Liver (tissue), 9 donors: ENCODE measurements around the gene AGPAT4. TPM values are rescaled to one million over a fixed set of nuclear protein-coding genes. Genes with fewer than 3 reads are reported as not detected.

Experiments
- DNase-seq: peaks from one replicate; pipeline ENCODE4 v3.0.0-alpha.2; 2017; ENCODE audit warnings: low spot score
- H3K27ac ChIP-seq, 2 donors: one replicate each; pipeline ENCODE4 v1.7.0; 2013; ENCODE audit warnings: inconsistent platforms in 2 of 2, low read length in 2 of 2, control low read depth in 1 of 2, low read depth in 1 of 2, mild to moderate bottlenecking in 1 of 2
- H3K27me3 ChIP-seq, 4 donors: one replicate each; pipeline versions ENCODE4 v1.6.1 to v1.7.0; 2013; ENCODE audit warnings: low read length in 3 of 4, inconsistent platforms in 1 of 4, mild to moderate bottlenecking in 1 of 4, moderate library complexity in 1 of 4; ENCODE audit not compliant: control insufficient read depth in 4 of 4, insufficient read depth in 4 of 4
- H3K36me3 ChIP-seq, 4 donors: one replicate each; pipeline versions ENCODE4 v1.6.1 to v1.7.0; 2013; ENCODE audit warnings: low read length in 3 of 4, mild to moderate bottlenecking in 3 of 4, low read depth in 1 of 4, moderate library complexity in 1 of 4; ENCODE audit not compliant: control insufficient read depth in 4 of 4, insufficient read depth in 3 of 4
- H3K4me1 ChIP-seq, 4 donors: one replicate each; pipeline versions ENCODE4 v1.6.1 to v1.7.0; 2013; ENCODE audit warnings: low read length in 3 of 4, mild to moderate bottlenecking in 3 of 4, moderate library complexity in 1 of 4; ENCODE audit not compliant: control insufficient read depth in 4 of 4, insufficient read depth in 4 of 4
- H3K4me3 ChIP-seq, 3 donors: one replicate each; pipeline versions ENCODE4 v1.6.1 to v1.7.0; 2013; ENCODE audit warnings: low read length in 3 of 3, control low read depth in 1 of 3, low read depth in 1 of 3, mild to moderate bottlenecking in 1 of 3
- H3K9ac ChIP-seq, 2 donors: one replicate each; pipeline ENCODE4 v1.7.0; 2013; ENCODE audit warnings: low read length in 2 of 2, mild to moderate bottlenecking in 2 of 2, moderate library complexity in 2 of 2, control low read depth in 1 of 2, low read depth in 1 of 2
- H3K9me3 ChIP-seq, 4 donors: one replicate each; pipeline versions ENCODE4 v1.6.1 to v1.7.0; 2013; ENCODE audit warnings: low read length in 3 of 4; ENCODE audit not compliant: control insufficient read depth in 4 of 4
- ATF3 ChIP-seq: IDR thresholded peaks from 2 replicates; pipeline ENCODE4 v1.6.1; 2016; ENCODE audit warnings: antibody characterized with exemption
- CTCF ChIP-seq: fragments of 150-350 bp; IDR thresholded peaks from 2 replicates; pipeline ENCODE4 v1.5.1; 2017; ENCODE audit warnings: improper control_type of control experiment, low read depth, low read length; ENCODE audit not compliant: missing input control
- EGR1 ChIP-seq, 2 donors: IDR thresholded peaks; 2 replicates each; pipeline ENCODE4 v1.6.1; 2016 to 2018; ENCODE audit warnings: antibody characterized with exemption in 2 of 2, low read depth in 2 of 2
- FOXA1 ChIP-seq: IDR thresholded peaks from 2 replicates; pipeline ENCODE4 v1.6.1; 2016; ENCODE audit warnings: antibody characterized with exemption
- FOXA2 ChIP-seq: IDR thresholded peaks from 2 replicates; pipeline ENCODE4 v1.6.1; 2016; ENCODE audit warnings: antibody characterized with exemption
- HNF4A ChIP-seq, 2 donors: conservative IDR thresholded peaks; 2 replicates each; pipeline ENCODE4 v1.6.1; 2016; ENCODE audit warnings: antibody characterized with exemption in 2 of 2, mild to moderate bottlenecking in 2 of 2
- HNF4G ChIP-seq: IDR thresholded peaks from 2 replicates; pipeline ENCODE4 v1.6.1; 2016; ENCODE audit warnings: antibody characterized with exemption
- JUND ChIP-seq, 2 donors: IDR thresholded peaks; 2 replicates each; pipeline ENCODE4 v1.6.1; 2016; ENCODE audit warnings: antibody characterized with exemption in 2 of 2
- MAX ChIP-seq: IDR thresholded peaks from 2 replicates; pipeline ENCODE4 v1.6.1; 2016; ENCODE audit warnings: antibody characterized with exemption
- NR2F2 ChIP-seq: IDR thresholded peaks from 2 replicates; pipeline ENCODE4 v1.6.1; 2016; ENCODE audit warnings: antibody characterized with exemption
- RAD21 ChIP-seq, 2 donors: IDR thresholded peaks; 2 replicates each; pipeline ENCODE4 v1.6.1; 2016; ENCODE audit warnings: antibody characterized with exemption in 2 of 2, mild to moderate bottlenecking in 2 of 2
- REST ChIP-seq: IDR thresholded peaks from 2 replicates; pipeline ENCODE4 v1.6.1; 2016; ENCODE audit warnings: antibody characterized with exemption, mild to moderate bottlenecking
- RXRA ChIP-seq, 2 donors: IDR thresholded peaks; 2 replicates each; pipeline ENCODE4 v1.6.1; 2017 to 2018; ENCODE audit warnings: antibody characterized with exemption in 2 of 2, mild to moderate bottlenecking in 1 of 2
- SP1 ChIP-seq: IDR thresholded peaks from 2 replicates; pipeline ENCODE4 v1.6.1; 2018; ENCODE audit warnings: antibody characterized with exemption, mild to moderate bottlenecking
- TAF1 ChIP-seq: conservative IDR thresholded peaks from 2 replicates; pipeline ENCODE4 v1.6.1; 2016; ENCODE audit warnings: antibody characterized with exemption, mild to moderate bottlenecking
- YY1 ChIP-seq: IDR thresholded peaks from 2 replicates; pipeline ENCODE4 v1.6.1; 2016; ENCODE audit warnings: antibody characterized with exemption, mild to moderate bottlenecking
- ZBTB33 ChIP-seq: IDR thresholded peaks from 2 replicates; pipeline ENCODE4 v1.6.1; 2016; ENCODE audit warnings: antibody characterized with exemption
- WGBS: extraction: QIAGEN DNeasy Blood & Tissue Kit; methylation state at CpG from one replicate; pipeline ENCODE4 v1.1.7; 2013; 5-methylcytosine and 5-hydroxymethylcytosine counted together
- polyA plus RNA-seq, 2 donors: library from polyadenylated mRNA; stranded (reverse) in 1 of 2; unstranded in 1 of 2; fragments of 200-250 nt in 1 of 2; fragments of >200 nt in 1 of 2; fragmentation: Nextera tagmentation in 1 of 2; extraction: Ambion mirVana in 1 of 2; gene quantifications; one replicate each; pipeline versions ENCODE4 v1.2.1 to v1.2.3, GENCODE V29; 2013 to 2015
- total RNA-seq, 2 donors: library from RNA; depleted of rRNA; stranded (reverse); fragments of >200 nt; gene quantifications; one replicate each; pipeline ENCODE4 v1.2.3, GENCODE V29; 2014
- donor health status: healthy.
- donor health status: healthy.
- donor health status: healthy.
- donor health status: healthy.
- donor health status: healthy.

Gene AGPAT4
- total and polyA plus RNA-seq, 4 donors, result 0.44 to 17.5 (median 0.69) TPM

- no peaks in the 10 kb centered on the region for H3K36me3 ChIP-seq
- TF ChIP-seq RXRA (IDR thresholded peaks at IDR 0.05) (no peak), CTCF (no peak), NR2F2 (no peak), FOXA2 (no peak), REST (no peak), HNF4A (conservative IDR thresholded peaks at IDR 0.05) (no peak), FOXA1 (no peak), HNF4G (no peak), JUND (IDR thresholded peaks at IDR 0.05) (no peak), TAF1 (no peak), ZBTB33 (no peak), RAD21 (IDR thresholded peaks at IDR 0.05) (no peak), ATF3 (no peak), SP1 (no peak), MAX (no peak)
- no peak overlapping the region for H3K27ac ChIP-seq
- H3K4me3 ChIP-seq, result no peak overlapping the region
- H3K9ac ChIP-seq, result no peak overlapping the region
- H3K9me3 ChIP-seq, result no peaks in the 10 kb centered on the region
- no peak for DNase-seq
- H3K4me1 ChIP-seq, result no peaks in the 10 kb centered on the region
- no peaks in the 10 kb centered on the region for H3K27me3 ChIP-seq
These were observed 27.0 kb upstream of the AGPAT4 start for GRCh38 chr6:161300823-161301222.

- no peak for DNase-seq
- no peaks in the 10 kb centered on the region for H3K9me3 ChIP-seq
- no peaks in the 10 kb centered on the region for H3K4me1 ChIP-seq
- H3K27ac ChIP-seq, result no peak overlapping the region
- no peak overlapping the region for H3K9ac ChIP-seq
- no peaks in the 10 kb centered on the region for H3K36me3 ChIP-seq
- WGBS, result 94% methylated on average over 4 of the region's 4 CpGs
- no peak overlapping the region for H3K4me3 ChIP-seq
- H3K27me3 ChIP-seq, result no peaks in the 10 kb centered on the region
- TF ChIP-seq EGR1 (IDR thresholded peaks at IDR 0.05; ENCODE audit: low read depth in 2 of 2), result no peak
- no peak for TF ChIP-seq ATF3
- TF ChIP-seq YY1, result no peak
- no peak for TF ChIP-seq ZBTB33
- no peak for TF ChIP-seq RXRA (IDR thresholded peaks at IDR 0.05)
- TF ChIP-seq FOXA2, result no peak
- TF ChIP-seq REST, result no peak
These were observed 25.9 kb upstream of the AGPAT4 start for GRCh38 chr6:161299726-161300125.
